Measurements from ENCODE around the gene RPS6KA2.

The RPS6KA2 gene

DNA sequence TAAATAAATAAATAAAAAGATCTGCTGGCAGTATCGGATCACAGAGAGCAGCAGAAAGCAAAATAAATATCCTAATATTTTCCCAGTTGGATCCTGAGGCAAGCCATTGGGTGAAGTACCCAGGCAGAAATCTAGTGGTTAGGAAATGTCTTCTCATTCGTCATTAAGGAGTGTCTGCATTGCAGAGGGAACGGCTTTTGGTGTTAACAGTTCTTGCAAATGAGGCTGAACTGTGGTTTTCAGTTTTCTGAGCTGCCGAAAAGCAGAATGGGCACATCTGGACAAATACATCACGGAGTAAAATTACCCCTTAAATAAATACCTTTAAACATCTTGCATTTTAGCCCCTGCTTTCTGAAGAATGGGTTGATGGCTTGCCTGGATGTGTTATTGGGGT lies 162.1 kb downstream of the RPS6KA2 start:
- no peak for TF ChIP-seq ZFX (IDR thresholded peaks at IDR 0.05)
- TF ChIP-seq, protein P1, sequence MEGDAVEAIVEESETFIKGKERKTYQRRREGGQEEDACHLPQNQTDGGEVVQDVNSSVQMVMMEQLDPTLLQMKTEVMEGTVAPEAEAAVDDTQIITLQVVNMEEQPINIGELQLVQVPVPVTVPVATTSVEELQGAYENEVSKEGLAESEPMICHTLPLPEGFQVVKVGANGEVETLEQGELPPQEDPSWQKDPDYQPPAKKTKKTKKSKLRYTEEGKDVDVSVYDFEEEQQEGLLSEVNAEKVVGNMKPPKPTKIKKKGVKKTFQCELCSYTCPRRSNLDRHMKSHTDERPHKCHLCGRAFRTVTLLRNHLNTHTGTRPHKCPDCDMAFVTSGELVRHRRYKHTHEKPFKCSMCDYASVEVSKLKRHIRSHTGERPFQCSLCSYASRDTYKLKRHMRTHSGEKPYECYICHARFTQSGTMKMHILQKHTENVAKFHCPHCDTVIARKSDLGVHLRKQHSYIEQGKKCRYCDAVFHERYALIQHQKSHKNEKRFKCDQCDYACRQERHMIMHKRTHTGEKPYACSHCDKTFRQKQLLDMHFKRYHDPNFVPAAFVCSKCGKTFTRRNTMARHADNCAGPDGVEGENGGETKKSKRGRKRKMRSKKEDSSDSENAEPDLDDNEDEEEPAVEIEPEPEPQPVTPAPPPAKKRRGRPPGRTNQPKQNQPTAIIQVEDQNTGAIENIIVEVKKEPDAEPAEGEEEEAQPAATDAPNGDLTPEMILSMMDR (conservative IDR thresholded peaks at IDR 0.05), result no peak
- no peak overlapping the region for H3K27ac ChIP-seq

DNA sequence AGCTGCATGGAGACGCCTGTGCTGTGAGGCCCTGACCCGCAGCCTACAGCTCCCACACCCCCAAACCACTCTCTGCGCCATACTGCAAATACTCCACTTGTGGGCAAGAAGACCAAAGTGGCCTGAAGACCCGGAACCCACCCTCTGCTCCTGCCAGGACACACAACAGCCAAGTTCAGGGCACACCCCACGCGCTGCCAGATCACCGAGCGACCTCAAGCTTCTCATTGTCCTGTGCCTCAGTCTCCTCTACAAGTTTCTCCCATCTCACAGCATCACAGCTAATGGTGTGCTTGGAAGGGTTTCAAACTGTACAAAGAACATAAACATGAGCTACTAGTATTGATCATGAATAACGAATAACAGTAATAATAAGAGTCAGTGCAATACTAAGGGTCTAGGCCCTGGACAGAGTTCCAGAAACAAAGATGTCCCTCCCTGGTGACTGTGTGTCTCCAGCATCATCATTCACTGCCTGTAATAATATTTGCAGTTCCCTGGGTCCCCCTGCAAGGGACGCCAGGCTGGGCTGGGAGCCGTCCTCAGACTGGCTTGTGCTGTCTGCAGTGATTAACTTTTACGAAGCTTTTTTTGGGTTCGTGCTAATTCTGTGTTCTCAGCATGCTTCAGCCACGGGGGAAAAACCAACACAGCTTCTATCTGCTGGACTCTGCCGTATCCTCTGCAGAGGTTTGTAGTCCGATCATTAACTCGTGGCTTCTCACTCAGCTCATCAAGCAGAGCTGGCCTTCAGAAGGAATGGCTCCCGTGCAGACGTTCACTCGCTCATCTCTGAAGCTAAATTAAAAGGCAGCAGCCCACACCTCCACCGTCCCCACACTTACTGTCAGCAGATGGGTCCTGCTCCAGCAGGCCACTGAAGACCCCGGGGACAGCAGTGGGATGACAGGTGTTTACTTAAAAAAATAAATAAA lies 162.7 kb downstream of the RPS6KA2 start:
- TF ChIP-seq, protein P1 (conservative IDR thresholded peaks at IDR 0.05), result no peak
- TF ChIP-seq ZFX (IDR thresholded peaks at IDR 0.05), result no peak

DNA sequence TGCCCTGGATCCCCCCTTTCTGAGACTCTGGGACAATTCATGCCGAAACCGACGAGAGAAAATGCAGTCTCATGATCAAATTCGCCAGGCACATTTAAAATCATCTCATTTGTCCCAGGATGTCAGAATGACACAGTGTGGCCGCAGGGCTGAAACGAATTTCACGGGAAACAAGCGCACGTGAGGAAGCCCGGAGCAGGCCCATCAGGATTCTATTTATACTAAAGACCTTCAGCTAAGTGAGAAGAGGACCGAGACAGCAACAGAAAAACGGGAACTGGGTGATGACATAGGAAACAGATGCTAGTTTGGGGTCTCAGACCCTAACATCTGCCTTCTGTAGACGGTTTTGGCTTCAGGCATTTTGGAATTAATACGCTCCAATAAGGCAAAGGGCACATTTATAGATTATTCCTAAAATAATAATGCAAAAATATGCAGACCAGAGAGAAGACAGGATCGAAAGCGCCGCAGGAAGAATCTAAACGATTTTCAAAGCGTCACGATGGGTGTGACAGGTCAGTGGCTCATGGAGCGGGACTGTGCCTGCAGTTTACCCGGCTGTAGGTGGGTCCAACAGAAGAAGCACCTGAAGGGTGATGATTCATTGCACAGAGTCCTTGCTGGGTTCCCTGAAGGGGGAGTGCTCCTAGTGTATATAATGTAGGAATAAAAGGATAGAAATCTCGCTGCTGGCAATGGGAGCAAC lies 163.5 kb downstream of the RPS6KA2 start:
- no peak overlapping the region for H3K27ac ChIP-seq
- TF ChIP-seq, protein P1 (conservative IDR thresholded peaks at IDR 0.05), result no peak
- TF ChIP-seq ZFX (IDR thresholded peaks at IDR 0.05), result no peak

More for the DNA sequence above, 162.7 kb downstream of the RPS6KA2 start:
- H3K27ac ChIP-seq, result no peak overlapping the region

DNA sequence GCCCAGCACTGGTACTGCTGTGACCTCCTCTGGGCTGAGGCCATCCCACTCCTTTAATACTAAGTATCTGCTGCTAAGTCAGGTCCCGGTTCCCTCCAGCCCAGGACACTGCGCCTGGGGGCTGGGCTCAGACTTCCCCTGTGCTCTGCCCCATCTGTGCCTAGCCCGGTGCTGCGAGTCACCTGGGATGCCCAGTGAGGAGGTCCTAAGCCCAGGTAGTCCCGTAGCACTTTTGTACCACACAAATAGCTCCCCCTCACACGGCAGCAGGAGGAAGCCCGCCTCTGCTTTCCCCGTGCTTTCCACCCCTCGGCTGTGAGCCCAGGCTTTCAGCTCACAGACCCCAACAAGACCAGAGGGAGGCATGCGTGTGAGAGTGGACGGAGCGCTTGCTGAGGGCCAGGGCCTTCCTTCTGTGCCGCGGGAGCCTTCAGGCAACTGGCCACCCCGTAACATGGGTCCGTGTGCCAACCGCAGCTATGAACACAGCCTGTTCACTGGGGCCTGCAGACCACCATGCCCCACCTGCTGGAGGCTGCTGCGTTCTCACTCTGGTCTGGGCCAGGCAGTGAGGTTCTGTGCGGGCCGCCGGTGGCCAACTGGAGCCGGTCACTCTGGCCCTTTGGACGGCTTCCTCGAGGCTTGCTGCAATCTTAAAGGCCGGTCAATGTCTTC lies 164.5 kb downstream of the RPS6KA2 start:
- no peak for TF ChIP-seq ZFX (IDR thresholded peaks at IDR 0.05)
- no peak overlapping the region for H3K27ac ChIP-seq

DNA sequence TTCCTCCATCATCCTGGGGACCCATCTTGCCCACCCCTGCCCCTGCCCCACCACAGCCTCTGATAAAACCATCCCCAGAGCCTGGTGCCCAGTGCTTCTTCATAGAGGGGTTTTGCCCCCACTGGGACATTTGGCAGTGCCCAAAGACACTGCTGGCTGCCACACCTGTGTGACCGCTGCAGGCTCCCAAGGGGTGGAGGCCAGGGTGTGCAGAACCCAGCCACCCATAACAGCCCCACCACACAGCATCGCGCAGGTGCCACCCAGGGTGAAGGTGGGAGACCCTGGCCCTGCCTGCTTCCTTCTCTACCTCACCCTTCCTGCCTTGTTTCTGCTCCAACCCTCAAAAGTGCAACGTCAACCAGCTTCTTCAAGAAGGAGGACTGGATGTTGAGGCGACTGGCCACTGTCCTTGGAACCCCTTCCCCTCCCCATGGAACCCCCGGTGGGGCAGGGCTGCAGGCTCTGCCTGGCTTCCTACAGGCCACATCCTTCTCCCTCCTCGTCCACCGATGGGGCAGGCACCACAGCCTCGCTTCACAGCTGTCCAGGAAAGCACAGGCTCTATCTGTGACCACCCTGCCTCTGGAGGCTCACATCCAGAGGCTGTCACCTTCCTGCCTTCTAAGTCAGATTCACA lies 165.1 kb downstream of the RPS6KA2 start:
- no peak overlapping the region for H3K27ac ChIP-seq
- no peak for TF ChIP-seq ZFX (IDR thresholded peaks at IDR 0.05)
- TF ChIP-seq, protein P1 (conservative IDR thresholded peaks at IDR 0.05), result no peak

DNA sequence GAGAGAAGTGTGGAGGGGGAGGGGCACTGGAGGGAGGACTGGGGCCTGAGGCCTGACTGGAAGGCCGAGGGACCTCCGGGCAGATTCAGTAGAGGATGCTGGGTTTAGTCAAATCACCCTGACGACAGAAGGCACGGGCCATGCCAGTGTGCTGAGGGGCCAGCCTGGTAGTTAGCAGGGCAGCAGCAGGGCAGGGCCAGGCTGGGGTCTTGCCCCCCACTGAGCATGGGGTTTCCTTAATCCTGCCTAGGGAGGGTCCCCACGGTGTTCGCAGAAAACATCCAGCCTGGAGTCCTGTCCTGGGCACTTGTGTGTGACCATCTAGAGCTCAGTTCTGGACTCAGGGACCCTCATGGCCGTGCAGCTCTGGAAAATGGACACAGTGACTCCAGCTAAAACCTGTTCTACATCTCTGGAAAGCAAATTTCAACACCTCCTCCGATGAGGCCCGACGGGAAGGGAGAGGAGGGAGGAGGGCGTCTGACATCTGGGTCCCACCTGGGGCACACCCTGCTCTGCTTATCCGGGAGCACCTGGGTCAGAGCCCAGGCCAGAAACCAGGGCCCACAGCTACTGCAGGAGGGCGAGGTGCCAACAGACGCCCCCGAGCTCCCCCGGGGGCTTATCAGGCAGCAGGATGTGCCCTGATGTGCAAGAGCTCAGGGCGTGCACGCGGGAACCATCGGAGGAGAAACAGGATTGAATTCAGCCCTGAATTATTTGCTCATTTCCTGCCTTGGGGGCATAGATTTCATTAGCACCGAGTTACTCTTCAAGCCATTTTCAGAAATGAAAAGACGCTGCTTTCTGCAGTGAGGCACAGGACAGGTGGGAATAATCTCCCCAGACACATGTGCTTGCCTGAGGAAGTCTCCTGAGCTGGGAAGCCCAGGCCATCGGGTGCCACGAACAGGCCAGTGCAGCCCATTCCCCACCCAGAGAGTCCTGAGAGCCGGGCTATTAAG lies 166.3 kb downstream of the RPS6KA2 start:
- no peak overlapping the region for H3K27ac ChIP-seq
- TF ChIP-seq ZFX (IDR thresholded peaks at IDR 0.05), result no peak
- TF ChIP-seq, protein P1 (conservative IDR thresholded peaks at IDR 0.05), result no peak

All from C4-2B (cell line).